Activated CD4-positive, alpha-beta T cell treated with anti-CD3 and anti-CD28 coated beads, Interleukin-2, amount 50 U/mL, for 16 hours (primary cell): Measurements from ENCODE around the gene ACSL3.
A peak's percentile ranks its signal among the peaks of the same experiment; 100 is the strongest.

Experiments used
- DNase-seq: peaks from one replicate; pipeline ENCODE4 v3.0.0-alpha.2; 2020

ACSL3 gene

GRCh38 chr2:222883420-222883819, 22.6 kb downstream of the ACSL3 start:
- no peak for DNase-seq

DNA sequence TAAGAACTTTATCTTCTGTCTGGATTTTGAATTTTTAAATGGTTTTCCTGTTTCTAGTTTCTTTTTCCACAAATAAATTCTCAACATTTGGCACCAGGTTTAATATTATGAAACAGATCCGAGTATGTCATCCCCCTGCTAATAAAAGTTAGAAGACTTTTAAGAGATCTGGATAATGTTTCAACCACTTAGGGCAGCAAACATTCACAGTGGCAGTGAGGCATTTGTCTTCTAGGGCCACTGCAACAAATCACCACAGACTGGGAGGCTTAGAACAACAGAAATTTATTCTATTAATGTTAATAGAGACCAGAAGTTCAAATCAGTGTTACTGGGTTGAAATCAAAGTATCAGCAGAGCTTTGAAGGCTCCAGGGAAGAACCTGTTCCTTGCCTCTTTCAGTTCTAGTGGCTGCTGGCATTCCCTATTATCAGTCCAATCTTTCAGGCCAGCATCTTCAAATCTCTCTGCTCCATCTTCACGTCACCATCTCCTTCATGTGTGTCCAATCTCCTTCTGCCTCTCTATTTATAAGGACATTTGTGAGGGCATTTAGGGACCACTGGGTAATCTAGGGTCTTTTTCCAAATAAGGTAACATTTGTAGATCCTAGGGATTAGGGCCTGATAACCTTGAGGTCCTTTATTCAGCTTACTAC, 23.4 kb downstream of the ACSL3 start:
- DNase-seq, result no peak

DNA sequence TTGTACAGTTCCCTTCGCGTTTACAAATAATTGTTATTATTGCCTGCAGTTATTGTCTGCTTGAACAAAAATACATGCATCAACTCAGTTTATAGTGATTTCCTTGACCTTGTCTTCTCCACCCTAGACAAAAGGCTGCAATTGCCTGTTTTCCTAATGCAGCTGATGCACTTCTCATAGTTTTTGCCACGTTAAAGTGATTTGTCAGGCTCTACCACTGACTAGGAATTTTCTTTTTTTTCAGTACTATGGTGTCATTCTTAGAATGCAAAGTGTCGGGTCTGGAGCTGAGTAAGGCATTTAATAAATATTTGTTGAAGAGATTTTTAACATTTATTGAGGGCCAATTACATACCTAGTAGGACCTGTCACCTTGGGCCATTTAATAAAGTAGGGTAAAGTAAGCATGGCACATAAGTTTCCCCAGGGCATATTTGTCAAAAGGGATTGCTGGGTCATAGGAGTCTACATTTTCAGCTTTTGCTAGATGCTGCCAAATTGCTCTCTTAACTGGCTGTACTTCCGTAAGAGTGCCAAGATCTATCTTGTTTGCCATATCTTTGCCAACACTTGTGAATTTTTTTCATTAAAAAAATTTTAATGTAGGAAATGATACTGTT, 24.1 kb downstream of the ACSL3 start:
- no peak for DNase-seq

GRCh38 chr2:222887124-222887523, 26.3 kb downstream of the ACSL3 start:
- DNase-seq, result no peak

DNA sequence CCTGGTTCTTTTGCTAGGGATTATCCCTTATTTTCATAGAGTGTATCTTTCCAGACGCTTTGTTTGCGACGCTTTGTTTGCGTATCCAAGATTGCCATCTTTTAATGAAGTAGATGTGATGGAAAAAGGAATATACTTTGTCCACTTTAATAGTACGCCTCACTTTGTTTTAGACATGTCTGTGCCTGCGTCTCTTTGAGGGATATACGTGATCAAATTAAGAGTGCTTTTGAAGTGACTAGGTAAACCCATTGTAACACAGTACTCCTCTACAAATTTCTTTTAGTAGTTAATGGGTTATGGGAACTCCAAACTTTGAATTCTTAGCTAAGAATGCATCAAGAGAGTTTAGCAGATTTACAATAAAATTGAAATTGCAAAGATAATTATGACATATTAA, 27.9 kb downstream of the ACSL3 start:
- DNase-seq, result no peak

GRCh38 chr2:222891890-222892289, 31.1 kb downstream of the ACSL3 start:
- no peak for DNase-seq

- DNase-seq, result no peak
Observed at GRCh38 chr2:222892321-222892720, 31.5 kb downstream of the ACSL3 start.

DNA sequence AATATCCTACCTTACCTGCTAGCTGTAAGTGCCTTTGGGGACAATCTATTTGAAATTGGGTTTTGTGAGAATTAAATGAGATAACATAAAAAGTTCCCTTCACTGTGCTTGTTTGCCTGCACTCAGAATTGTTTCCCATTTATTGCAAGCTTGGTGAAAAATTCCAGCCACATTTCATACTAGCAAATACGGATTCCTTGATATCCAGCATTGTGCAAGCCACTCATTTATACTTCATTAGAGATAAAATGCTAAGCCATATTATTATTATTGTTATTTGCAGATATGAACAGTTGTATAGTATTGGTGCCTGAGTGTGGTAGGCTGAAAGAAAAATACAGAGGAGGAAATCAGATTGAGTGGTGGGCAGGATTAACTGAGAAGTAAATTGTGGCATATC, 31.9 kb downstream of the ACSL3 start:
- DNase-seq, result no peak

DNA sequence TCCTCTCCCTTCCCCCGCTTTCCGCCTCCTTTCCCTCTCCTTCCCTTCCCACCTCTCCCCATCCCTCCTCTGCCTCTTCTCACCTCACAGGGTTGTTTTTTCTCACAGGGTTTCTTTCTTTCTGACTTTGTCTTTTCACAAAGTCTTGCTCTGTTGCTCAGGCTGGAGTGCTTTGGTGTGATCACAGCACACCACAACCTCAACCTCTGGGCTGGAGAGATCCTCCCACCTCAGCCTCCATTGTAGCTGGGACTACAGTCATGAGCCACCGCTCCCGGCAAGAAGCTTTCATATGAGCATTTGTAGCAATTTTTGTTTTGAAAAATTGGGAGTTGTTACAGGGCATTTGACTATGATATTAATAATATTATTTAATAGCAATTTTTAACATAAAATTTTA, 32.9 kb downstream of the ACSL3 start:
- no peak for DNase-seq

DNA sequence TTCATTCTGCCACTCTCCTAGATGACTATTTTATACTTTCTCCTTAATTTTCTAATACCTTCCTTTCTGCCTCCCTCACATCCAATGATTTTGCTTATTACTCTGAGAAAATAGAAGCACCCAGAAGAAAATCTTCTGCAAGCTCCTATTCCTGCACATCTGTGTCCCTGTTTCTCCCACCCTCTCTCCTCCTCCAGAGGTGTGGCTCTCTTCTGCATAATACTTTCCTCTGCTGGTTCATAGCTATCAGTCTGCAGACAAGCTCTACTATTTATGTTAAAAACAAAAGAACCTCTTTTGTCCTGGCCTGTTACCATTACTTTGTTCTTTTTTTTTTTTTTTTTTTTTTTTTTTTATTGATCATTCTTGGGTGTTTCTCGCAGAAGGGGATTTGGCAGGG, 34.3 kb downstream of the ACSL3 start:
- no peak for DNase-seq

GRCh38 chr2:222897898-222898297, 37.1 kb downstream of the ACSL3 start:
- no peak for DNase-seq

- DNase-seq, result no peak
Observed at GRCh38 chr2:222899413-222900181, 38.8 kb downstream of the ACSL3 start.

GRCh38 chr2:222900354-222900753, 39.5 kb downstream of the ACSL3 start:
- no peak for DNase-seq

- DNase-seq, result no peak
Observed at GRCh38 chr2:222902660-222903059, 41.8 kb downstream of the ACSL3 start.

DNA sequence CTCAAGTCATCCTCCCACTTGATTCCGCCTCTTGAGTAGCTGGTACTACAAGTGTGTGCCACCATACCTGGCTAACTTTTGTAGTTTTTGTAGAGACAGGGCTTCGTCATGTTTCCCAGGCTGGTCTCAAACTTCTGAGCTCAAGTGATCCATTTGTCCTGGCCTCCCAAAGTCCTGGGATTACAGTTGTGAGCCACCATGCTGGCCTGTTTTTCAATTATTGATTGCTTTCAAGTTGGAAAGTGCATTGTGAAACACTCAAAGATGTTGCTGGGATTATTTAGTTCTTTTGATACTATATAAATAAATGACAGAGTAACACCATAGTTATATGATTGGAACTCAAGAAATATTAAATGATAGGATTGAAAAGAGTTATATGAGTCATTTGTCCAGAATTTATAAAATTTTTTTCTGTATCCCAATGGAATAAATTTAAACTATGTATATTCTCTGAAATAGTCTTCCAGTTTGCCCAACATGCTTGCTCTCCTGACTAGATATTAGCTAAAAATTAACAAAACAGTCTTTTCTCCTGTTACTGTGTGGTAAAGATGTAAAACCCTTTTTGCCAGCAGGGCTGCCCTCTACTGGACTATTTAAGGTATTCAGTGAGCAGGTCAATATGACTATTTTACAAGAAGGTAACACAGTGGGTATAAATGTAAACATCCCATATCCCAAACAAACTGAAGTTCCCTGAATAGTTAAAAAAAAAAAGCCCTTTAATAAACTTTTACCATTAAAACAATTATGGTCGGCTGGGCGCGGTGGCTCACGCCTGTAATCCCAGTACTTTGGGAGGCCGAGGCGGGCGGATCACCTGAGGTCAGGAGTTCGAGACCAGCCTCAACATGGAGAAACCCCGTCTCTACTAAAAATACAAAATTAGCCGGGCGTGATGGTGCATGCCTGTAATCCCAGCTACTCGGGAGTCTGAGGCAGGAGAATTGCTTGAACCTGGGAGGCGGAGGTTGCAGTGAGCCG, 42.7 kb downstream of the ACSL3 start:
- DNase-seq, result peak; percentile 51

GRCh38 chr2:222904557-222905258, 43.9 kb downstream of the ACSL3 start:
- no peak for DNase-seq

- no peak for DNase-seq
Observed at GRCh38 chr2:222907048-222907447, 46.2 kb downstream of the ACSL3 start.

GRCh38 chr2:222907790-222908441, 47.1 kb downstream of the ACSL3 start:
- no peak for DNase-seq

DNA sequence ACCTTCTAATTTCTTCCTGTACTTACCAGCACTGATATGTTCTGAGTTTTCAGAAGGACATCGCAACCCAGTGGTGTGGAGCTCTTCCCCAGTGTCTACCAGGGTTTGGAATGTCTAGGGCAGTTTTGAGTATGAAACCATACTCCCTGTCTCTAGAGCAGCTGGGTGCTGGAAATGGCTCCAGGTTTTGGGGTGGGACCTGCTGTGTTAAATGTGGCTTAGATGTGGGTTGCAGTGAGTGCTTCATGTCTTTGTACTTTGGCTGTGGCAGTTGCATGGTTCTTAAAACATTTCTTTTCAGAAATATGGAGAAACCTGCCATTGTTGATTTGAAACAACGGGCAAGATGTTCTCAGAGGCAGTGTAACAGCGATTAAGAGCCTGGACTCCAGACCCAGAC, 48.5 kb downstream of the ACSL3 start:
- no peak for DNase-seq

DNA sequence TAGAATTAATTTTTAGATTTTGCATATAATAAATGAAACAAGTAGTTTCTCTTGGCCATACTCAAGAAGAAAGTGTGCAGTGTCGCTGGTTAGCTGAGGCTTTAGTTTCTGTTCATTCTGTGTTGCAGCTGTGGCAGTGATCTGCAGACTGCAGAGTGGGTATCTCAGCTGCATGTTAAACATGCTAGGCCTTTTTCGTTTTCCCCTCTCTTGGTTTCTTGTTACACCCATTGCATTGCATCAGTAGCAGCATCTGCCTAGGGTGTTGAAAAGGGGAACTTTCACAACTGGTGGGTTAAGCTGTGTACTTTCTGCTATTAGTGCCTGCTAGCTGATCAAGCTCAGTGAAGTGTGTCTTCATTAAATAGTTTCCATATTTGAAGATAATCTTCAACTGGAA, 51.3 kb downstream of the ACSL3 start:
- peak; percentile 20 for DNase-seq

GRCh38 chr2:222912776-222913175, 51.9 kb downstream of the ACSL3 start:
- DNase-seq, result no peak
